ENCODE results near the gene MAN1A1. TPM values are rescaled to one million over a fixed set of nuclear protein-coding genes. Genes with fewer than 3 reads are reported as not detected.

Gene MAN1A1
- total RNA-seq, 2 donors from 2014 or later = 98.6 to 115 TPM

DNA sequence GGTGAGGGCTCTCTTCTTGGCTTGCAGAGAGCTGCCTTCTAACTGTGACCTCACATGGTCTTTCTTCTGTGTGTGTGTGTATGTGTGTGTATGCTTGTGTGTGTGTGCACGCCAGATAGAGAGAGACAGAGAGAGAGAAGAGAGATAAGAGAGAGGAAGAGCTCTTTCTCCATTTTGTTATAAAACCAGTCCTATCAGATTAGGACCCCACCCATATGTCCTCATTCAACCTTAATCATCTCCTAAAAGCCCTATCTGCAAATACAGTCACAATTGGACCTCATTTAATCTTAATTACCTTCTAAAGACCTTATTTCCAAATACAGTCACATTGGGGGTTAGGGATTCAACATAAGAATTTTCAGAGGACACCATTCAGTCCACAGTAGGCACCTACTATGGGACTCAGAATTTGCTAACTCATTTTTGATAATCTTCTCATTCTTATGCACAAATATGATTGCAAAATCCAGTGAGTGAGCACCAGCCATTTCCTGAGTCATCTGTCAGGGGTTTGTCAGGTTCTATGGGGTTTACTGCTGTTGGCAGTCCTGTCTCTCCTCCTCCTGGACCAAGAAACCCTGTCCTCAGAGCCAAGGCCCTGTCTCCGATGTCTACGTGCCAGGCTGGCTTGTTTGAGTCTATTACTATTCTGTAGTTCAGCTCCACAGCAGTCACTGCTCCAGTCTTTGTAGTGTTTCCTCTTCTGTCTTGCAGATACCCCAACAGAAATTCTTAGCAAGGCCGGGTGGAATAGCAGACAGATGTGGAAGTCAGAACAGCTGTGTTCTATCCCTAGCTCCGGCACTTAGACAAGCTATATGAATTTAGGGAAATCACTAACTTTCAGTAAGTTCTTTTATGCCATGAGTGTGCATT, 212.1 kb downstream of the MAN1A1 start:
- peak overlapping the region in 1 of 2 donors; percentile 47 for H3K27ac ChIP-seq
- DNase-seq (ENCODE audit: low spot score) = no peak
- H3K36me3 ChIP-seq = no peaks in the 10 kb centered on the region
- peak; percentile 81 for ATAC-seq (ENCODE audit: insufficient number of reproducible peaks, low FRiP score, low read depth)
- no peak overlapping the region for H3K4me3 ChIP-seq
- H3K9me3 ChIP-seq = no peaks in the 10 kb centered on the region
- no peaks in the 10 kb centered on the region for H3K27me3 ChIP-seq (replicated peaks; ENCODE audit: insufficient read depth)
- peaks cover 8 to 21% of the 10 kb centered on the region in 2 donors for H3K4me1 ChIP-seq (ENCODE audit: control insufficient read depth in 1 of 2, low read depth in 2 of 2)
- TF ChIP-seq, protein P1, sequence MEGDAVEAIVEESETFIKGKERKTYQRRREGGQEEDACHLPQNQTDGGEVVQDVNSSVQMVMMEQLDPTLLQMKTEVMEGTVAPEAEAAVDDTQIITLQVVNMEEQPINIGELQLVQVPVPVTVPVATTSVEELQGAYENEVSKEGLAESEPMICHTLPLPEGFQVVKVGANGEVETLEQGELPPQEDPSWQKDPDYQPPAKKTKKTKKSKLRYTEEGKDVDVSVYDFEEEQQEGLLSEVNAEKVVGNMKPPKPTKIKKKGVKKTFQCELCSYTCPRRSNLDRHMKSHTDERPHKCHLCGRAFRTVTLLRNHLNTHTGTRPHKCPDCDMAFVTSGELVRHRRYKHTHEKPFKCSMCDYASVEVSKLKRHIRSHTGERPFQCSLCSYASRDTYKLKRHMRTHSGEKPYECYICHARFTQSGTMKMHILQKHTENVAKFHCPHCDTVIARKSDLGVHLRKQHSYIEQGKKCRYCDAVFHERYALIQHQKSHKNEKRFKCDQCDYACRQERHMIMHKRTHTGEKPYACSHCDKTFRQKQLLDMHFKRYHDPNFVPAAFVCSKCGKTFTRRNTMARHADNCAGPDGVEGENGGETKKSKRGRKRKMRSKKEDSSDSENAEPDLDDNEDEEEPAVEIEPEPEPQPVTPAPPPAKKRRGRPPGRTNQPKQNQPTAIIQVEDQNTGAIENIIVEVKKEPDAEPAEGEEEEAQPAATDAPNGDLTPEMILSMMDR (IDR thresholded peaks at IDR 0.05) = no peak

DNA sequence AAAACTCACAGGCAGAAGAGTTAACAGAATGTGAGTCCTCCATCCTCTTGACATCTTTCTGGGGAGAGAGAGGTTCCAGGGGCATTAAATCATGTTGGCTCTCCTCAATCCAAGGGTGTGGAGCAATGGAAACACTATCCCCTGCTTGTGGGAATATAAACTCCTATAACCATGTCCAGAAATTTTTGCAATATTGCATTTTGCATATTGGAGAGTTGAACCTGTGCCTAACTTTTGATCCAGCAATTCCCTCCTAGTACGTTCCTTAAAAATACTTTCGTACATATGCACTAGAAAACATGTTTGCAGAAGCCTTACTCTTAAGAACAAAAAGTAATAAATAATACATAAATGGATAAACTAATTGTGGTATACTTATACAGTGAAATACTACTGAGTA, 214.8 kb downstream of the MAN1A1 start:
- DNase-seq (ENCODE audit: low spot score) (no peak), ATAC-seq (ENCODE audit: insufficient number of reproducible peaks, low FRiP score, low read depth) (no peak)
- no peak overlapping the region for H3K27ac ChIP-seq
- H3K9me3 ChIP-seq = no peaks in the 10 kb centered on the region
- no peaks in the 10 kb centered on the region for H3K36me3 ChIP-seq
- H3K4me3 ChIP-seq = no peak overlapping the region
- TF ChIP-seq, protein P1 (IDR thresholded peaks at IDR 0.05) = no peak
- no peaks in the 10 kb centered on the region for H3K27me3 ChIP-seq (replicated peaks; ENCODE audit: insufficient read depth)
- H3K4me1 ChIP-seq (ENCODE audit: control insufficient read depth in 1 of 2, low read depth in 2 of 2) = peaks cover 8 to 29% of the 10 kb centered on the region in 2 donors

DNA sequence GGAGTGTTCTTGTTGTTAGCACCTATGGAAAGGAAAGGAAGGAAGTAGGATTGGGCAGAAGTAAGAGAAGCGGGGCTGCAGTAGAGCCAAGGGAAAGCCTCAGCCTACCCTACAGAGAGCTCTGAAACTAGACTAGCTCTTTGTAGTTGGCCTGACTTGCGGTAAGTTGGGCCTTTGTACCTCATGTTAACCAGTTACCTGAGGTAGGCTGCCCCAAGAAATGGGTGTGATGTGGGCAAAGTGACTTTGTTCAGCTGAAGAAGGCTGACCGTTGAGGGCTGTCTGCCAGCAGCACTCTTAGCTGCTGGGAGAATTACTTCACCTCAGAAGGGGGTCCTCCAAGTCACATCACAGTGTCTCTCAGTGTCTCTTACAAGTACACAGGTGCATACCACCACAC, 216.2 kb downstream of the MAN1A1 start:
- Histone ChIP-seq H3K9me3 (no peaks in the 10 kb centered on the region), H3K36me3 (no peaks in the 10 kb centered on the region), H3K4me3 (no peak overlapping the region), H3K4me1 (ENCODE audit: control insufficient read depth in 1 of 2, low read depth in 2 of 2) (peaks cover 8 to 37% of the 10 kb centered on the region in 2 donors), H3K27ac (no peak overlapping the region), H3K27me3 (replicated peaks; ENCODE audit: insufficient read depth) (no peaks in the 10 kb centered on the region)
- ATAC-seq (ENCODE audit: insufficient number of reproducible peaks, low FRiP score, low read depth) = no peak
- TF ChIP-seq, protein P1 (IDR thresholded peaks at IDR 0.05) = no peak
- DNase-seq (ENCODE audit: low spot score) = no peak

DNA sequence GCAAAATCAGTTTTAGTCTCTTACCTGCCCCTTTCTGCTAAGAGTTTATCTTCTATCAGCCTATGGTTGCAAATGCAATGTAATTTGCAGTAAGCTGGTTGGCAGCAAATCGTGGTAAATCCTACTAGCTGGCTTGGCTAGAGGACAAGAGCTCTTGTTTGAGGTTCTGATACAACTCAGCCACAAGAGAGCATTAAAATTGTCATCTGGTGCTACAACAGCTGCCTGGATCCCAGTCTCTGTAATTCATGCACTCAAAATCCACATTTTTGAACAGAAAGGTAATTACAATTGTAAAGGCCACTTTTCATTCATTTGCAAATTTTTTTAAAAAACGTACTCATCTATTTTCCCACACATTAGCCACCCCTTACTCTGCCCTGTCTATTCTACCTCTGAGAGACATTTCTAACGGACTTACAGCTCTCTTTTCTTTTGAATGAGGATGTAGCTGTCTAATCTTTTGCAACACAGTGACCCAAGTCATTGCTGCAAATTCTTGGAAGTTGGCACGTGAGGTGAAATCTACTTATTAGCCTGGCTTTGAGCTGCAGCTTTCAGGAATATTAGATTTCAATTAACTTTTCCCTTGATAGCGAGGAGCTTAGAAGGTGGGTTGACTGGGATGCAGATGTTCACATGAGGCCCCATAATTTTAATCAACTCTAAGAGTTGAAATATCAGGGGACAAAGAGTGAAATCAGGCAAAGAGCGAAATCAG, 217.1 kb downstream of the MAN1A1 start:
- no peaks in the 10 kb centered on the region for H3K9me3 ChIP-seq
- DNase-seq (ENCODE audit: low spot score) (no peak), ATAC-seq (ENCODE audit: insufficient number of reproducible peaks, low FRiP score, low read depth) (no peak)
- no peak overlapping the region for H3K27ac ChIP-seq
- no peaks in the 10 kb centered on the region for H3K27me3 ChIP-seq (replicated peaks; ENCODE audit: insufficient read depth)
- peaks cover under 1 to 28% of the 10 kb centered on the region in 2 donors for H3K4me1 ChIP-seq (ENCODE audit: control insufficient read depth in 1 of 2, low read depth in 2 of 2)
- no peaks in the 10 kb centered on the region for H3K36me3 ChIP-seq
- TF ChIP-seq, protein P1 (IDR thresholded peaks at IDR 0.05) = no peak
- no peak overlapping the region for H3K4me3 ChIP-seq

DNA sequence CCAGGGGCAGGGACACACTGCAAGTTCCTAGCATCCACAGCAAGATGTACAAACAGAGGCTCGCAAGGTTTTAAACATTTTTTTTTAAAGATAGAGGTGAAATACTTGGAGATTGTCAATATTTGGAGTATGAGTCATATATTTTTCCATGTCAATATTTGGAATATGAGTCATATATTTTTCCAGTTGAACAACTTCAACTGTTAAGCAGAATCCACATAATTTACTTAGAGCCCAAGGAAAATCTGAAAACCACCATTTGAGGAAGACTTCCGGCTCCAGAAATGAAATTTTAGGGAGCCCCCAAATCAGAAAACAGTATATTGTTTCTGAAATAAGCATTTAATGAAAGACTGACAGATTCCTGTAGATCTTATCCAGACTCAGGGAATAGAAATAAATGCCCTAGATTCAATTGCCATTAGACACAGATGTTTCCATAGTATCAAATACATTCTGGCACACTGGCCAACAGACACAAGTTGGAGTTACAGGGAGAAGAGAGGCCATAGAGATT, 219.5 kb downstream of the MAN1A1 start:
- H3K4me1 ChIP-seq (ENCODE audit: control insufficient read depth in 1 of 2, low read depth in 2 of 2) = peaks cover 0 to 16% of the 10 kb centered on the region in 2 donors
- H3K27me3 ChIP-seq (replicated peaks; ENCODE audit: insufficient read depth) = no peaks in the 10 kb centered on the region
- no peaks in the 10 kb centered on the region for H3K36me3 ChIP-seq
- no peak for DNase-seq (ENCODE audit: low spot score)
- peak; percentile 72 for ATAC-seq (ENCODE audit: insufficient number of reproducible peaks, low FRiP score, low read depth)
- TF ChIP-seq, protein P1 (IDR thresholded peaks at IDR 0.05) = no peak
- no peaks in the 10 kb centered on the region for H3K9me3 ChIP-seq
- peak overlapping the region; percentile 22 for H3K4me3 ChIP-seq
- H3K27ac ChIP-seq = peak overlapping the region; percentile 46 to 57
